ENCODE measurements around the gene ANTXR1. TPM values are rescaled to one million over a fixed set of nuclear protein-coding genes. Genes with fewer than 3 reads are reported as not detected.
A peak's percentile ranks its signal among the peaks of the same experiment; 100 is the strongest.

ANTXR1 gene
- total and polyA plus RNA-seq, 4 donors: 45.7 to 65.0 (median 47.7) TPM

DNA sequence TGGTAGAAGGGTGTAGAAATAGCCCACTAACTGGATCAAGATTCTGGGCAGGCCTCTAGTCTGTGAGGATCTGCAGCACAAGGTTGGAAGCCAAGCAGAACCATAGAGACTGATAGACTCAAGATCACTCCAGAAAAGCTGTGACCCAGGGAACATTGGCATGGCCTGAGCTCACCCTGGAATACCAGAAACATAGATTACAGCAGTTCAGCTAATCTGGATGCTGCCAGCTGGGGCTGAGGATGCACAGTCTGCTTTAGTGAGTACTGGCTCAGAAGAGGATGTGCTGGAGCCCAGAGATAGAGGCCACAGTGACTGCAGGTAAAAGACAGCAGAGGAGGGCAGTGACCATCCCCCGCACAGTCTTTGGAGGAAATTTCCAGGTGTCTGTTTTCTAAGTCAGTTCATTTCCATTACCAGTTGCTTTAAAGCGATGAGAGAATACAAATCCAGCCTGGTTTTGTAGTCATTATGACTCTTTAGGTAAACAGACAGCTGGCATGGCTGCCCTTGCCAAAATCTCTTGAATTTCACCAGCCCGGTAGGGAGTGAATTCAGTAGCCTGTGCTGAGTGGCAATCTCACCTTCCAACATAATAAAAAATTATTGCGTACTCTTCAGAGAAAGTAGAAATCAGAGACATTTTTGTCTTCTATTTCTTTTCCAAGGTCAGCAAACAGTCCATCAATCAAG is 119.2 kb downstream of the ANTXR1 start:
- H3K4me3 ChIP-seq (ENCODE audit: low read depth, low read length): no peak overlapping the region
- peaks cover 4% of the 10 kb centered on the region for H3K36me3 ChIP-seq (ENCODE audit: control insufficient read depth, insufficient read depth, low read length)
- WGBS (ENCODE audit: insufficient coverage): 80% methylated on average over 2 of the region's 4 CpGs
- H3K4me1 ChIP-seq (ENCODE audit: control insufficient read depth, insufficient read depth, low read length): no peaks in the 10 kb centered on the region
- no peak overlapping the region for H3K27ac ChIP-seq (ENCODE audit: low read depth, low read length)
- H3K9me3 ChIP-seq (ENCODE audit: control insufficient read depth, insufficient read depth, low read length): no peaks in the 10 kb centered on the region
- no peaks in the 10 kb centered on the region for H3K27me3 ChIP-seq (ENCODE audit: control insufficient read depth, insufficient read depth, low read length)
- peak in 1 of 6 donors; percentile 41 for DNase-seq (ENCODE audit: low read depth in 4 of 6, low spot score in 6 of 6)

DNA sequence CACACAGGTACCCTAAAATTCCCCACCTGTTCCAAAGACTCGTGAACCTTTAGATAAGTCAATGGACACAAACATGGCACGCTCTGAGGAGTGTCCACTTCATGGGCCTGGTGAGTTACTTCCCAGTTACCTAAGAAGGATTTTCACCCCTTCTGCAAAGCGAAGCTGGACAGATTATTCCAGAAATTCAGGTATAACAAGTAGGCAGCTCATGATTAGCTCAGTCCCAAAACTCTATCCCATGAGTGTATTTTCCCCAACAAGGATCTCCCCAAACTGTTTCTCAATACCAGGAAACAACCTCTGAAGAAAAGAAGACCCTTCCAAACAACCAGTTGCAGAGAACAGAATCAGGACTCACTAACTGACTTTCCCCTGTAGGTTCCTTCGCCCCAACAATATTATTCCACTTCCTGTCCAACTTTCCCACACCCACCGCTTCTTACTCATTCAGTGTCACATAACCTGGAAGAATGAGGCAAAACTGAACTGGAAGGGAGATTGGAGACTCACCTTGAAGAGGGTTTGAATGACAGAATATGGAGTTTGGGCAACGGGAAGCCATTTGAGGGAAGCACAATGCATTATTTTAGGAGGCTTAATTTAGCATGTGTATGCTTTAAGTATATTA is 120.1 kb downstream of the ANTXR1 start:
- H3K27me3 ChIP-seq (ENCODE audit: control insufficient read depth, insufficient read depth, low read length): no peaks in the 10 kb centered on the region
- no peak overlapping the region for H3K27ac ChIP-seq (ENCODE audit: low read depth, low read length)
- H3K36me3 ChIP-seq (ENCODE audit: control insufficient read depth, insufficient read depth, low read length): no peaks in the 10 kb centered on the region
- WGBS (ENCODE audit: insufficient coverage): 98% methylated on average over 4 of the region's 6 CpGs
- no peak for DNase-seq (ENCODE audit: low read depth in 4 of 6, low spot score in 6 of 6)
- no peaks in the 10 kb centered on the region for H3K9me3 ChIP-seq (ENCODE audit: control insufficient read depth, insufficient read depth, low read length)
- no peaks in the 10 kb centered on the region for H3K4me1 ChIP-seq (ENCODE audit: control insufficient read depth, insufficient read depth, low read length)
- no peak overlapping the region for H3K4me3 ChIP-seq (ENCODE audit: low read depth, low read length)

DNA sequence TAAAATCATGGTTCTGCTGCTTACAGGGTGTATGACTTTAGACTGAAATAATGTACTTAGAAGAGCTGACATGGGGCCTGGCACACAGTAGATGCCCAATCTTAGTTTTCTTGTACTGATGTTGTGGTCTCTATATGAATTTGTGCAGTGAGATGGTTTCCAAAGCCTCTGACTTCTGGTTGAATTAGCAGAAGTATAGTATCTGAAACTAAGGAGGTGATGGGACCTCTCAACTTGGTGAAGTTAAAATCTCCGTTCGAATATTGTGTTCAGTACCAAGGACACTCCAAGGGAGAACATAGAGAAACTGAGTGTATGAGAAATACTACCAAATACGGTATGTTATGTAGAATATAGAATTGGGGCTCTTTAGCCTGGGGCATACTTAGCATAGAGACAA is 120.9 kb downstream of the ANTXR1 start:
- H3K36me3 ChIP-seq (ENCODE audit: control insufficient read depth, insufficient read depth, low read length): no peaks in the 10 kb centered on the region
- 100% methylated on average over 3 of the region's 3 CpGs for WGBS (ENCODE audit: insufficient coverage)
- no peaks in the 10 kb centered on the region for H3K9me3 ChIP-seq (ENCODE audit: control insufficient read depth, insufficient read depth, low read length)
- H3K27me3 ChIP-seq (ENCODE audit: control insufficient read depth, insufficient read depth, low read length): no peaks in the 10 kb centered on the region
- DNase-seq (ENCODE audit: low read depth in 4 of 6, low spot score in 6 of 6): no peak
- no peaks in the 10 kb centered on the region for H3K4me1 ChIP-seq (ENCODE audit: control insufficient read depth, insufficient read depth, low read length)
- H3K27ac ChIP-seq (ENCODE audit: low read depth, low read length): no peak overlapping the region
- H3K4me3 ChIP-seq (ENCODE audit: low read depth, low read length): no peak overlapping the region

DNA sequence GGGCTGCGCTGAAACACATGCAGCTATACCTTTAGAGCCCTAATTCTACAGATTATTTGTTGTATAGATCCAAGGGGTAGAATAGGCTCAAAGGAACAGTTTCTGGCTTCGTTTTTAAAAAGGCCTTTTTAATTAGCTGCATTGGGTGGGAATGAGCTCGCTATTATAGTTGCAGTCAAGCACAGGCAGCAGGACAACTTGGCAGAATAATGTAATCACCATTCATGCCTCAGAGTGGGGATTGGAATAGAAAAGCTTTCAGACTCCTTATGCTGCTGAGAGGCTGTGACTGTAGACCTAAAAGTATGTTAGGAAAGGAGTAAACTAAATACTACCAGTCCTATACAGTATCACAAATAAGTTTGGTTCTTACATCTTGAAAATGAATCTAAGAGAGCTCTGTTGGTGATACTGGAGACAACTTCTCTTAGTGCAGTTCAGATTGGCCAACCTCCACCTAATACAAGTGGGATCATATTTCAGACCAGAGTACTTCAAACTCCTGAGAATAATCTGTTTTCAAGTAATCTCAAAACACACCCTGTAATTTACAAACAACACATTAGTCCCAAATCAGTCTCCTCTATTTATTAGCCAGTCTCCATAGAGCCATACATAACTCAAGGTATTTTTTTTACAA is 121.4 kb downstream of the ANTXR1 start:
- H3K36me3 ChIP-seq (ENCODE audit: control insufficient read depth, insufficient read depth, low read length): no peaks in the 10 kb centered on the region
- no peaks in the 10 kb centered on the region for H3K27me3 ChIP-seq (ENCODE audit: control insufficient read depth, insufficient read depth, low read length)
- H3K27ac ChIP-seq (ENCODE audit: low read depth, low read length): no peak overlapping the region
- DNase-seq (ENCODE audit: low read depth in 4 of 6, low spot score in 6 of 6): peak in 2 of 6 donors; percentile 65 to 74
- H3K9me3 ChIP-seq (ENCODE audit: control insufficient read depth, insufficient read depth, low read length): no peaks in the 10 kb centered on the region
- no peaks in the 10 kb centered on the region for H3K4me1 ChIP-seq (ENCODE audit: control insufficient read depth, insufficient read depth, low read length)
- 8% methylated on average over 2 of the region's 3 CpGs for WGBS (ENCODE audit: insufficient coverage)
- no peak overlapping the region for H3K4me3 ChIP-seq (ENCODE audit: low read depth, low read length)

DNA sequence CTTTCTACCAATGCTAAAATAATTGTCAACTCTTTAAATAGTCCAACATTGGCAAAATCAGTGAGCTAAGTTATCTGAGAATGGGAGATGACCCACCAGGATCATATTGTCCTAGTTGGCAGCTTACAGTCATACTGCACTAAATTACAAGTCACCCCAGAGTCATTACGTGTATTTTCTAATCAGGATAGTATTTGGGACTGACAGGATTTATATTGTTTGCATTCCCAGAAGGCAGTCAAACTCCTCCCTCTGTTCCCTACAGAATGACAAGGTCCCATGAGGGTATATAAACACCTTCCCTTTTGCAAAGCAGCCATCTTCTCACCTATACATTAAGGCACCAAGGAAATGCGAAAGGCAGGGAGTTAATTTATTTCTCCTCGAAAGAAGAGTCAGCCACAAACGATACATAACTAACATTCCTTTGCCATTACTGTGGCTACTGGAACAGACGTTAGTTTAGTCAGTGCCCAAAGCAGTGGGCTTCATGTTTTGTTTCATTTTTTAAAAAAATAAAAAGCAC is 125.3 kb downstream of the ANTXR1 start:
- H3K4me1 ChIP-seq (ENCODE audit: control insufficient read depth, insufficient read depth, low read length): no peaks in the 10 kb centered on the region
- H3K4me3 ChIP-seq (ENCODE audit: low read depth, low read length): no peak overlapping the region
- H3K9me3 ChIP-seq (ENCODE audit: control insufficient read depth, insufficient read depth, low read length): no peaks in the 10 kb centered on the region
- H3K36me3 ChIP-seq (ENCODE audit: control insufficient read depth, insufficient read depth, low read length): no peaks in the 10 kb centered on the region
- no peak overlapping the region for H3K27ac ChIP-seq (ENCODE audit: low read depth, low read length)
- WGBS (ENCODE audit: insufficient coverage): no CpG with 5 or more reads among the region's 5 CpGs
- H3K27me3 ChIP-seq (ENCODE audit: control insufficient read depth, insufficient read depth, low read length): no peaks in the 10 kb centered on the region
- no peak for DNase-seq (ENCODE audit: low read depth in 4 of 6, low spot score in 6 of 6)

DNA sequence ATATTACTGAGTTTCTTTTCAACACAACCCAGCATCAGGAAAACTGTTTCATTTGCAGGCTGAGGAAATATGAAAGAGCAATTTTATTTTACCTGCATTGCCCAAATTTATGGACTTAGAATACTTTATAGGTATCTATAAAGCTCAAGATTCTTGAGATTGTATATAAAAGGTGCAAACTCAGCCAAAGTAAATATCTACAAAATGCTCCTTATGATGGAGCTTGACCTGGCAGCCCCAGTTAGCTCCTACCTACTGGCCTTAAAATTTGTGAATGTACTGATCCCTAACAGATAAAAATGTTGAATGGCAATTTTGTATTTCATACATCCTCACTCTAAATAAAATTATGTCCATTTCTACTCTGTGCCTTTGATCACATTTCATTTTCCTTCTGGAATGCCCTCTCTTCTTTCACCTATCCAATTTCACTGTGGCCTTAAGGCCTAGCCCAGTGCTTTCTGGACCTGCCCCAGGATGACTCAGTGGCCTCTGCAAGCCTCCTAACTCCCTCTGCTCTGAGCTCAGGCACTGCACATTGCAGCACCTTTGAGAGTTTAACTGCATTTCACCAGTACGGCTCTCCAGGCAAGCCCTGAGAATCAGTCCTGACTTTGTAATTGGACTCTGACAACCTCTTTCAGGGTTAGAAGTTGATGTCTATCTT is 125.9 kb downstream of the ANTXR1 start:
- Histone ChIP-seq H3K27ac (ENCODE audit: low read depth, low read length) (no peak overlapping the region), H3K27me3 (ENCODE audit: control insufficient read depth, insufficient read depth, low read length) (no peaks in the 10 kb centered on the region), H3K4me3 (ENCODE audit: low read depth, low read length) (no peak overlapping the region), H3K36me3 (ENCODE audit: control insufficient read depth, insufficient read depth, low read length) (no peaks in the 10 kb centered on the region), H3K9me3 (ENCODE audit: control insufficient read depth, insufficient read depth, low read length) (no peaks in the 10 kb centered on the region), H3K4me1 (ENCODE audit: control insufficient read depth, insufficient read depth, low read length) (no peaks in the 10 kb centered on the region)
- no CpG with 5 or more reads among the region's 1 CpG for WGBS (ENCODE audit: insufficient coverage)
- DNase-seq (ENCODE audit: low read depth in 4 of 6, low spot score in 6 of 6): no peak

DNA sequence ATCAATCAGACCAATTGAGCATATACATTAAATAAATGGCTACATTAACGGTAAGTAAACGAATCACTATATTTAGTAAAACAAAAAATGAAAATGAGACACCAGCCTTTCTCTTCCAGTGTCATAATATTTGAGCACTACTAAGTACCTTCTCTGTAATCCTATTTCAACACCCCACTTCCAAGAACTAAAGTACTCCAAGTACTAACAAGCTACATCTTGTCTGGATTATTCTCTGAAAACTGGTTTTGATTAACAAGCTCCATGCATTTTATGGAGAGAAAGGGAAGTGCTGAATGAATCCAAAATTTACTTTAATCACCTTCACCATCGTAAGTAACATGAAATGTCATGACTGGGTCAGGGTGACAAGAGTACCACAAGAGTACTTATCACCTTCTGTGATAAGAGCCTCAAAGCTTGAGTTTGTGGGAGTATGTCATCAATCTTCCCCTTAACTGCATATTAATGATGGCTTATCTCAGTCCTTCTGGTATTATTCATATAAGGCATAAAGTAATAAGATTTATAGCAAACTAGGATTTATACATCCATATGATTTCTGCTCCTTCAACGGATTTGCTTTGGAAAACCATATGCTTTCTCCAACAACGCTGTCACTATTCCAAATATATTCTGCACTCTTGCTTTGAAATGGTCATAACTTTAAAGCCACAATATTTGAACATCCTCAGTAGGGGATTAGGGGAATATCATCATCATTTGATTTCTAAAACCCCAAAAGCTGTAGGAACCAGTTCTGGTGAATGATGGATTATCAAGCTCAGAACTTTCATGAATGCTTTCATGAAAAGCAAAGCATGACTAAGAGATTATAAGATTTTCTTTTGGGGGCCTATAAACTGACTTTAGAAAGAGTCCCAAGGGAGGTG is 127.0 kb downstream of the ANTXR1 start:
- no peaks in the 10 kb centered on the region for H3K36me3 ChIP-seq (ENCODE audit: control insufficient read depth, insufficient read depth, low read length)
- WGBS (ENCODE audit: insufficient coverage): no CpG with 5 or more reads among the region's 5 CpGs
- no peaks in the 10 kb centered on the region for H3K9me3 ChIP-seq (ENCODE audit: control insufficient read depth, insufficient read depth, low read length)
- H3K4me3 ChIP-seq (ENCODE audit: low read depth, low read length): no peak overlapping the region
- DNase-seq (ENCODE audit: low read depth in 4 of 6, low spot score in 6 of 6): no peak
- no peaks in the 10 kb centered on the region for H3K4me1 ChIP-seq (ENCODE audit: control insufficient read depth, insufficient read depth, low read length)
- no peak overlapping the region for H3K27ac ChIP-seq (ENCODE audit: low read depth, low read length)
- no peaks in the 10 kb centered on the region for H3K27me3 ChIP-seq (ENCODE audit: control insufficient read depth, insufficient read depth, low read length)

DNA sequence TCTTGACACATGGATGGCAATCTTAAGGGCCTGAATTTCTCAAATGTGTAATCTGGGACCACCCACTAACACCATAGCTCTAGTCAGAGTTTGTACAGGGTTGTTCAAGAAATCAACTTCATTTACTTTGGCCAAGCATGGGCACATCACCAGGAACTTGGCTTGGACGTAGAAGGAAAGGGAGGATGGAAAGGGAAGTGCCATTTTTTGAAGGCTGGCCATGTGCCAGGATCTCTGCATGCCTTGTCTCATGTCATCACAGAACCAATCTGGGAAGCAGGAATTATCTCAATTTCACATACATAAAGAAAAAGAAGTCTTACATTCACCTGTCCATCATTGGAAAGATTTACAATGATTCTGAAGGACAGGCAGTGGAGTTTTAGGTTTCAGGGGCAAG is 128.1 kb downstream of the ANTXR1 start:
- Histone ChIP-seq H3K4me3 (ENCODE audit: low read depth, low read length) (no peak overlapping the region), H3K9me3 (ENCODE audit: control insufficient read depth, insufficient read depth, low read length) (no peaks in the 10 kb centered on the region), H3K27ac (ENCODE audit: low read depth, low read length) (no peak overlapping the region), H3K36me3 (ENCODE audit: control insufficient read depth, insufficient read depth, low read length) (no peaks in the 10 kb centered on the region), H3K27me3 (ENCODE audit: control insufficient read depth, insufficient read depth, low read length) (no peaks in the 10 kb centered on the region), H3K4me1 (ENCODE audit: control insufficient read depth, insufficient read depth, low read length) (no peaks in the 10 kb centered on the region)
- peak in 1 of 6 donors; percentile 31 for DNase-seq (ENCODE audit: low read depth in 4 of 6, low spot score in 6 of 6)
- WGBS (ENCODE audit: insufficient coverage): no CpG with 5 or more reads among the region's 1 CpG

Data from spinal cord (tissue), 10 donors.